ENCODE data around the gene ZCCHC24. TPM values are rescaled to one million over a fixed set of nuclear protein-coding genes. Genes with fewer than 3 reads are reported as not detected.

ZCCHC24 gene
- total RNA-seq, 1 donor from 2014 or later, result 33.9 TPM

GRCh38 chr10:79383974-79384606, 61.3 kb downstream of the ZCCHC24 start:
- DNase-seq (ENCODE audit: low spot score), result no peak

- peak; percentile 51 for DNase-seq (ENCODE audit: low spot score)
Observed at GRCh38 chr10:79382491-79382941, 62.9 kb downstream of the ZCCHC24 start.

GRCh38 chr10:79381804-79382221, 63.6 kb downstream of the ZCCHC24 start:
- DNase-seq (ENCODE audit: low spot score), result peak; percentile 89

- DNase-seq (ENCODE audit: low spot score), result peak; percentile 47
Observed at GRCh38 chr10:79380946-79381721, 64.3 kb downstream of the ZCCHC24 start.

- DNase-seq (ENCODE audit: low spot score), result peak; percentile 70
Observed at GRCh38 chr10:79380125-79380945, 65.1 kb downstream of the ZCCHC24 start.

DNA sequence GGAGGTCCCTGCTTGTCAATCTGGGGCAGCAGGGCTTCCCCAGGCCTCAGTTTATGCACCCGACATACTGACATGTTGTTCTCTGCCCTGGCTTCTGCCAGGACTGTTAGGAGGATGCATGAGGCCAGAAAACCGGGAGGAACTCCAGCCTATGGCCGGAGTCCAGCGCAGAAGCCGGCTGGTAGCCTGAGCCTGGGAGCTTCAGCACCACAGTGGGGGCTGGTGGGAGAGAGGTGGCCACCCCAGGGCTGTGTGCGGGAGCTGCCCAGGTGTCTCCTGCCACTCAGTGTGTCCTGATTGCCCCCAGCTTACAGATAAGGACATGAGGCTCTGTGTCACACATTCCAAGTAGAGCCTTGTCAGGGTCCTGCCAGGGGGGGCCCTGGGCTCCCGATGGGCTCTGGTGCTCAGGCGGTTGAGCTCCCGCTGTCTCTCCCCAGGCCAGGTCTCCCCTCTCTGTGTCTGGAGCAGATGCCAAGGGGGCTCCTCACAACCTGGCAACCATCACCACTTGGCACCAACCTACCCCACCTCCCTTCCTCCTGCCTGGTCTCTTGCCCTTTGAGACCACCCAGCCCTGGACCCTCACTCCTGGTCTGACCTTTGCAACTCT, 65.8 kb downstream of the ZCCHC24 start:
- peak; percentile 59 for DNase-seq (ENCODE audit: low spot score)

DNA sequence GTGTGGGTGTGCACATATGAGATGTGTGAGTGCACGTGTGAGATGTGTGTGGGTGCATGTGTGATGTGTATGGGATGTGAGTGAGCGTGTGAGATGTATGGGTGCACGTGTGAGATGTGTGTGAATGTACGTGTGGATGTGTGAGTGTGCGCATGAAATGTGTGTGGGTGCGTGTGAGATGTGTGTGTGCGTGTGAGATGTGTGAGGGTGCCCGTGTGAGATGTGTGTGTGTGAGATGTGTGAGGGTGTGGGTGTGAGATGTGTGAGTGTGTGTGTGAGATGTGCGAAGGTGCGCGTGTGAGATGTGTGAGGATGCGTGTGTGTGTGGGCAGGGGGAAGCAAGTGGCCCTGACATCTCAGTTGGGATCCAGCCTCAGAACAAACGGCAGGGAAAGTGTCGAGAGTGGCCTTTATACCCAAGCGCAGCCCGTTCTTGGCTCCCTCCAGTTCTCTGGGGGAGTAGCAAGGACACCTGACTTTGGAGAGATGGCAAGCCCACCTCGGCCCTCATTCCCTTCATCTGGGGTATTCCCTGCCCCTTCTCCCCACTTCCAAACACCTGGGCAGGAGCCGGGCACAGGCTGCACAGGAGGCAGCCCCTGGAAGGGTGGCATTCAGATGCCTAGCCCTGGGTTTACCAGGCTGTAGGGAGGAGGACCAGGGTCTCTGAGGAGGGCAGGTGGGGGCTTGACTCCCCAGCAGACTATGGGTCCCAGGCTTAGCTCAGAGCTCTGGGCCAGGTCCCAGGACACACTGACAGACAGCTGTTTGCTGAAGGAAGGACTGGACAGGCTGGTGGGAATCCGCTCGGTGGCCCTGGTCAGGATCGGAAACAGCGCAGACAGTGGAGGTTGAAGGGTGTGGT, 66.5 kb downstream of the ZCCHC24 start:
- DNase-seq (ENCODE audit: low spot score), result peak; percentile 43

DNA sequence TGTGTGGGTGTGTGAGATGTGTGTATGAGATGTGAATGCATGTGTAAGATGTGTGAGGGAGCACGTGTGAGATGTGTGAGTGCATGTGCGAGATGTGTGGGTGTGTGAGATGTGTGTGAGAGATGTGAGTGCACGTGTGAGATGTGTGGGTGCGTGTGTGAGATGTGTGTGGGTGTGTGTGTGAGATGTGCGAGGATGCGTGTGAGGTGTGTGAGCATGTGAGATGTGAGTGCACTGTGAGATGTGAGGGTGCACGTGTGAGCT, 67.1 kb downstream of the ZCCHC24 start:
- DNase-seq (ENCODE audit: low spot score), result no peak

DNA sequence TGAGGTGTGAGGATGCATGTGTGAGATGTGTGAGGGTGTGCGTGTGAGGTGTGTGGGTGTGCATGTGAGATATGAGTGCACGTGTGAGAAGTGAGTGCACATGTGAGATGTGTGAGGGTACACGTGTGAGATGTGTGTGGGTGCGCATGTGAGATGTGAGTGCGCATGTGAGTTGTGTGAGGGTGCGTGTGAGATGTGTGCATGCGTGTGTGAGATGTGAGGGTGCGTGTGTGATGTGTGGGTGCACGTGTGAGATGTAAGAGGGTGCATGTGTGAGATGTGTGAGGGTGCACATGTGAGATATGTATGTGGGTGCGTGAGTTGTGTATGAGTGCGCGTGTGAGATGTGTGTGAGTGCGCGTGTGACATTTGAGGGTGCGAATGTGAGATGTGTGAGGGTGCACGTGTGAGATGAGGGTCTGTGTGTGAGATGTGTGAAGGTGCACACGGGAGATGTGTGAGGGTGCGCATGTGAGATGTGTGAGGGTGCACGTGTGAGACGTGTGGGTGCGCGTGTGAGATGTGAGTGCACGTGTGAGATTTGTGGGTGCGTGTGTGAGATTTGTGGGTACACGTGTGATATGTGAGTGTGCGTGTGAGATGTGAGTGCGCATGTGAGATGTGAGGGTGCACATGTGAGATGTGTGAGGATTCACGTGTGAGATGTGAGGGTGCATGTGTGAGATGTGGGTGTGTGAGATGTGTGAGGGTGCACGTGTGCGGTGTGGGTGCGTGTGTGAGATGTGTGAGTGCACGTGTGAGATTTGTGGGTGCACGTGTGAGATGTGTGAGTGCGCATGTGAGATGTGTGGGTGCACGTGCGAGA, 67.7 kb downstream of the ZCCHC24 start:
- DNase-seq (ENCODE audit: low spot score), result no peak

DNA sequence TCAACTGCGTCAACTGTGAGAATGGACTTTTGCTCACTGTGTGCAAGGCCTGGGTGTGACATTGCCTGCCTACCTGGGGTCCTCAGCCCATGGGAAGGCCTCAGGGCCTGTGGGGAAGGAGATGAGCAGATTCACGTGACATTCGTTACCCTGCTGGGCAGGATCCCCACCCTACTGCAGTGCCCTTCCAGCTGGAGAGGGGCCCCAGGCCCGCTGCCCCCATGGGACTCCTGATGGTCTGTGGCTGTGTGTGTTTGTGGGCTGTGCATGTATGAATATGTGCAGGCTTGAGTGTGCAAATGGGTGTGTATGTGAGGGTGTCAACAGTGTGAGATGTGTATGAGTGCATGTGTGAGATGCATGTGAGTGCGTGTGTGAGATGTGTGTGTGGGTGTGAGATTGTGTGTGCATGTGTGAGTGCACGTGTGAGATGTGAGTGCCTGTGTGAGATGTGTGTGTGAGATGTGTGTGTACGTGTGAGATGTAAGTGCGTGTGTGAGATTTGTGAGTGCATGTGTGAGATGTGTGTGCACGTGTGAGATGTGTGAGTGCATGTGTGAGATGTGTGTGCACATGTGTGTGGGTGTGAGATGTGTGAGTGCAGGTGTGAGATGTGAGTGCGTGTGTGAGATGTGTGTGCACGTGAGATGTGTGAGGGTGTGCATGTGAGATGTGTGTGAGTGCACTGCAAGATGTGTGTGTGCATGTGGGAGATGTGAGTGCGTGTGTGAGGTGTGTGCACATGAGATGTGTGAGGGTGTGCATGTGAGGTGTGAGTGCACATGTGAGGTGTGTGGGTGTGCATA, 68.5 kb downstream of the ZCCHC24 start:
- no peak for DNase-seq (ENCODE audit: low spot score)

- no peak for DNase-seq (ENCODE audit: low spot score)
Observed at GRCh38 chr10:79376078-79376628, 69.3 kb downstream of the ZCCHC24 start.

GRCh38 chr10:79375321-79376077, 69.9 kb downstream of the ZCCHC24 start:
- no peak for DNase-seq (ENCODE audit: low spot score)

- DNase-seq (ENCODE audit: low spot score), result peak; percentile 87
Observed at GRCh38 chr10:79374312-79375191, 70.9 kb downstream of the ZCCHC24 start.

DNA sequence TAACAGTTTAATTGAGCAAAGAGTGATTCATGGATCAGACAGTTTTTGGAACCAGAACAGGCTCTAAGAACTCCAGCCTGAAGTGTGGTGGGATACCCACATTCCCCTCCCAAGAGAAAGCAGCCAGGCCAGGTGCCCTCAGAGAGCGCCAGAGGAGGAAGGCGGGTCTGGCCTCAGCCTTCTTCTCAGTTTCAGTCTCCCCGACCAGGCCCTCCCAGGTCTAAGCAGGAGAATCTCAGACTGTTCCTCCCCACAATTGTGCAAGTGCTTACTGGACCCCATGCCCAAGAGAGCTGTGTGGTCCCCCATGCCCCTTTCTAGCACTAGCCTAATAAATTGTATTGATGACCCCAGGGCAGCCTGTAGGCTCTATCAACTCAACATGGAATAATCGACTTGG, 72.6 kb downstream of the ZCCHC24 start:
- DNase-seq (ENCODE audit: low spot score), result no peak

- no peak for DNase-seq (ENCODE audit: low spot score)
Observed at GRCh38 chr10:79367426-79368189, 77.8 kb downstream of the ZCCHC24 start.

GRCh38 chr10:79361726-79362397, 83.6 kb downstream of the ZCCHC24 start:
- DNase-seq (ENCODE audit: low spot score), result no peak
